HK-2 (cell line): ENCODE data around the gene NINJ2.

ENCODE experiments used
- DNase-seq: peaks from one replicate; pipeline ENCODE4 v3.0.0-alpha.2; 2018; ENCODE audit not compliant: unreplicated experiment

NINJ2 gene

GRCh38 chr12:673849-674248 is 10.6 kb upstream of the NINJ2 start:
- no peak for DNase-seq

GRCh38 chr12:669576-669945 is 6.3 kb upstream of the NINJ2 start:
- no peak for DNase-seq

GRCh38 chr12:668090-668481 is 4.8 kb upstream of the NINJ2 start:
- DNase-seq = no peak

- no peak for DNase-seq
These were observed 3.6 kb upstream of the NINJ2 start for GRCh38 chr12:666766-667308.

GRCh38 chr12:666066-666465 is 2.8 kb upstream of the NINJ2 start:
- DNase-seq = no peak

- no peak for DNase-seq
These were observed 1.5 kb upstream of the NINJ2 start for GRCh38 chr12:664779-665092.

GRCh38 chr12:664075-664778 is 982 bp upstream of the NINJ2 start:
- no peak for DNase-seq

GRCh38 chr12:662566-663292 is 516 bp downstream of the NINJ2 start:
- DNase-seq = no peak

- DNase-seq = no peak
These were observed 1.3 kb downstream of the NINJ2 start for GRCh38 chr12:661720-662486.

GRCh38 chr12:659090-659683 is 4.1 kb downstream of the NINJ2 start:
- DNase-seq = no peak

- DNase-seq = no peak
These were observed 12.3 kb downstream of the NINJ2 start for GRCh38 chr12:650983-651382.

GRCh38 chr12:647385-648085 is 15.7 kb downstream of the NINJ2 start:
- DNase-seq = no peak

GRCh38 chr12:646442-647384 is 16.5 kb downstream of the NINJ2 start:
- DNase-seq = no peak

- DNase-seq = peak; percentile 16
These were observed 17.6 kb downstream of the NINJ2 start for GRCh38 chr12:645563-646071.

- DNase-seq = no peak
These were observed 18.3 kb downstream of the NINJ2 start for GRCh38 chr12:644818-645552.

- DNase-seq = no peak
These were observed 19.0 kb downstream of the NINJ2 start for GRCh38 chr12:644303-644639.

GRCh38 chr12:643475-644302 is 19.6 kb downstream of the NINJ2 start:
- no peak for DNase-seq

GRCh38 chr12:642633-643474 is 20.4 kb downstream of the NINJ2 start:
- DNase-seq = peak; percentile 10
